Glomerular endothelial cell (primary cell): ENCODE data around the gene FOXP1. TPM values are rescaled to one million over a fixed set of nuclear protein-coding genes. Genes with fewer than 3 reads are reported as not detected.
"Not testable (repeated sequence)": the region's sequence is repeated elsewhere in the genome, so short reads cannot be mapped to it uniquely, and the experiment has no call there.

ENCODE experiments used
- DNase-seq: peaks from one replicate; pipeline ENCODE4 v3.0.0-alpha.2; 2011; ENCODE audit warnings: low read depth, low spot score; ENCODE audit errors: extremely low read depth
- total RNA-seq: library from RNA; depleted of rRNA; stranded (reverse); fragments of >200 nt; gene quantifications from 2 replicates; pipeline ENCODE4 v1.2.3, GENCODE V29; 2015

FOXP1 gene
- total RNA-seq, 1 donor from 2014 or later = 54.8 TPM

GRCh38 chr3:71533588-71533987 is 49.9 kb downstream of the FOXP1 start:
- DNase-seq = no peak

GRCh38 chr3:71532639-71533395 is 50.7 kb downstream of the FOXP1 start:
- no peak for DNase-seq

GRCh38 chr3:71530903-71531530 is 52.5 kb downstream of the FOXP1 start:
- no peak for DNase-seq

- DNase-seq = no peak
Measured at GRCh38 chr3:71528816-71529215, 54.7 kb downstream of the FOXP1 start.

GRCh38 chr3:71526448-71526847 is 57.1 kb downstream of the FOXP1 start:
- not testable (repeated sequence) for DNase-seq

GRCh38 chr3:71525391-71525790 is 58.1 kb downstream of the FOXP1 start:
- no peak for DNase-seq

- no peak for DNase-seq
Measured at GRCh38 chr3:71524672-71525071, 58.9 kb downstream of the FOXP1 start.

- no peak for DNase-seq
Measured at GRCh38 chr3:71523628-71524027, 59.9 kb downstream of the FOXP1 start.

- DNase-seq = no peak
Measured at GRCh38 chr3:71521940-71522876, 61.3 kb downstream of the FOXP1 start.

- no peak for DNase-seq
Measured at GRCh38 chr3:71521021-71521352, 62.5 kb downstream of the FOXP1 start.

GRCh38 chr3:71520161-71521020 is 63.1 kb downstream of the FOXP1 start:
- no peak for DNase-seq

GRCh38 chr3:71518089-71518488 is 65.4 kb downstream of the FOXP1 start:
- no peak for DNase-seq

GRCh38 chr3:71517271-71517791 is 66.2 kb downstream of the FOXP1 start:
- no peak for DNase-seq

- peak; percentile 56 for DNase-seq
Measured at GRCh38 chr3:71515636-71516365, 67.7 kb downstream of the FOXP1 start.

- no peak for DNase-seq
Measured at GRCh38 chr3:71514621-71515020, 68.9 kb downstream of the FOXP1 start.

- DNase-seq = no peak
Measured at GRCh38 chr3:71513515-71513914, 70.0 kb downstream of the FOXP1 start.

GRCh38 chr3:71513081-71513480 is 70.4 kb downstream of the FOXP1 start:
- no peak for DNase-seq

- no peak for DNase-seq
Measured at GRCh38 chr3:71512544-71512943, 71.0 kb downstream of the FOXP1 start.

- DNase-seq = no peak
Measured at GRCh38 chr3:71512000-71512399, 71.5 kb downstream of the FOXP1 start.

- DNase-seq = no peak
Measured at GRCh38 chr3:71511446-71511845, 72.1 kb downstream of the FOXP1 start.
